ENCODE measurements around the gene CDYL.
"Not testable (repeated sequence)": the region's sequence is repeated elsewhere in the genome, so short reads cannot be mapped to it uniquely, and the experiment has no call there.

CDYL gene

DNA sequence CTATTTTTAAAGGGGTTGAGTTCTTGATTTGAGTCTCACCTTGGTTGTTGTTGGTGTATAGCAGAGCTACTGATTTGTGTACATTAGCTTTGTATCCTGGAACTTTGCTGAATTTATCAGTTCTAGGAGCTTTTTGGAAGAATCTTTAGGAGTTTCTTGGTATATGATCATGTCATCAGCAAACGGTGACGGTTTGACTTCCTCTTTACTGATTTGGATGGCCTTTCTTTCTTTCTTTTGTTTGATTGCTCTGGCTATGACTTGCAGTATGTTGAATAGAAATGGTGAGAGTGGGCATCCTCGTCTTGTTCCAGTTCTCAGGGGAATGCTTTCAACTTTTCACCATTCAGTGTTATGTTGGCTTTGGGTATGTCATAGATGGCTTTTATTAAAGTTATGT is 64.0 kb downstream of the CDYL start:
- no peak overlapping the region for H3K4me3 ChIP-seq (ENCODE audit: low read depth, low read length)
- no peaks in the 10 kb centered on the region; the same call in 1 of the 2 replicates for H3K27me3 ChIP-seq
- no peak for DNase-seq
- no peaks in the 10 kb centered on the region for H3K4me1 ChIP-seq
- no peaks in the 10 kb centered on the region for H3K9me3 ChIP-seq
- TF ChIP-seq CTCF (IDR thresholded peaks at IDR 0.05; ENCODE audit: low read depth, low read length), result no peak
- H3K36me3 ChIP-seq, result no peaks in the 10 kb centered on the region

DNA sequence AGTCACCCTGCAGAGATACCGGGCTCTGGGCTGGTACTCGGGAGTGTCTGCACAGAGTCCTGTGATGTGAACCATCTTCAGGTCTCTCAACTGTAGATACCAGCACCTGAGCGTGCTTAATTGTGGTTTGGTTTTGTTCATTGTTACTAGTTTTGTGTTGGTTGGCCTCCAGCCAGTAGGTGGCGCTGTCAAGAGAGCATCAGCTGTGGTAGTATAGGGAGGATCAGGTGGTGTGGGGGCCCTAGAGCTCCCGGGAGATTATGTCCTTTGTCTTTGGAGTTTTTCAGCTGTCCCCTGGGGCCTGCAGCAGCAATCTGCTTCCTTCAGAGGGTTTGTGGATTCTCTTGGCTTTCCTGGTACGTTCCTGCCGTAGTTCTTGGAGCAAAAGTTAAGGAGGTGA is 67.9 kb downstream of the CDYL start:
- no peaks in the 10 kb centered on the region; the same call in 1 of the 2 replicates for H3K4me1 ChIP-seq
- H3K9me3 ChIP-seq, result no peaks in the 10 kb centered on the region
- DNase-seq, result peak; percentile 88
- TF ChIP-seq CTCF (IDR thresholded peaks at IDR 0.05; ENCODE audit: low read depth, low read length), result peak; percentile 93
- no peaks in the 10 kb centered on the region; the same call in 1 of the 2 replicates for H3K27me3 ChIP-seq
- H3K4me3 ChIP-seq (ENCODE audit: low read depth, low read length), result peak overlapping the region; percentile 73
- no peaks in the 10 kb centered on the region for H3K36me3 ChIP-seq

DNA sequence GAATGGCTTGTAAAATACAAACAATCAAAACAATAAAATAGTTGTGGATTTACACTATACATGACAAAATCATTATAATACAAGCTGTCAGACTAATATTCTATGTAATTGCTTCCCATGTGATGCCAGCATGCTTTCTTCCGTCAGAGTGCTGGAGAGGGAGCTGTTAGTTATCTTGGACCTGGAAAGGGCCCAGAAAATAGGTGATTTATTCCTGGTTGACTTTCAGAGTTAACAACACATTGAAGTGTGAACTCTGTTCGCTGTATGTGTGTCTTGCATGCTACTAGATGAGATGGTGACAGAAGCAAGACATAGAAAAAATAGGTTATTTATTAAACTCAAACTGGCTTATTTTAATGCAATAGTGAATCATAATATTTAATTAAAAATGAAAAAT is 70.2 kb downstream of the CDYL start:
- Histone ChIP-seq H3K27me3 (no peaks in the 10 kb centered on the region; the same call in 1 of the 2 replicates), H3K9me3 (no peaks in the 10 kb centered on the region), H3K36me3 (no peaks in the 10 kb centered on the region), H3K4me3 (ENCODE audit: low read depth, low read length) (no peak overlapping the region), H3K4me1 (no peaks in the 10 kb centered on the region; the same call in 1 of the 2 replicates)
- no peak for TF ChIP-seq CTCF (IDR thresholded peaks at IDR 0.05; ENCODE audit: low read depth, low read length)
- no peak for DNase-seq

- DNase-seq, result no peak
- peak; percentile 47 for TF ChIP-seq CTCF (IDR thresholded peaks at IDR 0.05; ENCODE audit: low read depth, low read length)
- Histone ChIP-seq H3K36me3 (no peaks in the 10 kb centered on the region), H3K27me3 (no peaks in the 10 kb centered on the region), H3K4me3 (ENCODE audit: low read depth, low read length) (no peak overlapping the region), H3K4me1 (no peaks in the 10 kb centered on the region; the same call in 1 of the 2 replicates), H3K9me3 (no peaks in the 10 kb centered on the region)
These were observed 72.3 kb downstream of the CDYL start for GRCh38 chr6:4848382-4849068.

DNA sequence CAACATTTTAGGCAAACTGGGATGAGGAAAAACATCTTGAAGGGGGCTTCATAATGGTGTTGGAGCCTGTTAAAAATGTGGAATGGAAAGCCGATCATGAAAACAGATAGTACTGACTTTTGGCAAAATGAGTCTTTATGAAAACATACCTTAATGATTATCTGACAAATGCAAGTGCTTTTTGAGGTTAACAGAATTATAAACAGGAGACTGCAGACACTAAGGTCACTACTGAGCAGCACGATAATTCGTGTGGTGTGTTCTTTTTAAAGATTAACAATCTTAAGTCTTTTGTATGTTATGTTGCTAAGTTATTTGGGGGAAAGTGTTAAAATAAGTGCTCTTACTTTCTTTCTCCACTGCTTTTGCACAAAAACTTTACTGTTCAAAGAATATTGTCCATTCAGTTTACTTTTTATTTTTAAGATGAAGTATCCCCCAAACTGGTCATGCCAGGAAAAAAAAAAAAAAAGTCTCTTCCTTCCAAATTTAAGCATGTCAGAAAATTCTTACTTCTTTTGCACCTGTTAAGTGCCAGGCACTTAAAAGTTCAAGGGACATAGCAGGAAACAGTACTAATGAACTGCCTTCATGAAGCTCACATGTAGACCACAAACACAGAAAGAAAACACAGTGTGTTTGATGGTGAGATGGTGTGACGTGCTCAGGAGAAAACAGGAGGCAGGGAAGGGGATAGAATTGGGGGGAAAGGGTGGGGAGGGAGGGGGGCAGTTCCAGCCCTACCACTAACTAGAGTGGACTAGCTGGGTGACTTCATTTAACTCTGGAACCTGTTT is 73.2 kb downstream of the CDYL start:
- DNase-seq, result no peak
- Histone ChIP-seq H3K36me3 (no peaks in the 10 kb centered on the region), H3K27me3 (no peaks in the 10 kb centered on the region), H3K9me3 (no peaks in the 10 kb centered on the region), H3K4me1 (no peaks in the 10 kb centered on the region; the same call in 1 of the 2 replicates), H3K4me3 (ENCODE audit: low read depth, low read length) (no peak overlapping the region)
- no peak for TF ChIP-seq CTCF (IDR thresholded peaks at IDR 0.05; ENCODE audit: low read depth, low read length)

GRCh38 chr6:4851035-4851434 is 74.8 kb downstream of the CDYL start:
- Histone ChIP-seq H3K9me3 (no peaks in the 10 kb centered on the region), H3K27me3 (no peaks in the 10 kb centered on the region), H3K4me1 (no peaks in the 10 kb centered on the region; the same call in 1 of the 2 replicates), H3K36me3 (no peaks in the 10 kb centered on the region), H3K4me3 (ENCODE audit: low read depth, low read length) (no peak overlapping the region)
- DNase-seq, result no peak
- no peak for TF ChIP-seq CTCF (IDR thresholded peaks at IDR 0.05; ENCODE audit: low read depth, low read length)

- not testable (repeated sequence) for H3K4me3 ChIP-seq (ENCODE audit: low read depth, low read length); H3K36me3 ChIP-seq; DNase-seq; H3K27me3 ChIP-seq; H3K9me3 ChIP-seq; H3K4me1 ChIP-seq
These were observed 76.0 kb downstream of the CDYL start for GRCh38 chr6:4852186-4852585.

Measured in BE2C (cell line).